IMR-90 (cell line): ENCODE data around the gene ZG16. TPM values are rescaled to one million over a fixed set of nuclear protein-coding genes. Genes with fewer than 3 reads are reported as not detected.
A peak's percentile ranks its signal among the peaks of the same experiment; 100 is the strongest.

Experiments used
- ATAC-seq: fragments of 200-7000 bp; cut with Tn5 transposase; 2 replicates; pipeline ENCODE4 v1.9.1; 2020; ENCODE audit warnings: low read depth, mild to moderate bottlenecking, moderate library complexity
- BruUV-seq: library from RNA; stranded (reverse); fragments of 400-500 nt; replicated peaks from 2 replicates; lab custom pipeline; 2021; lab: Mats Ljungman, UMichigan
- CTCF ChIA-PET: fragments of 300-600 bp; formaldehyde crosslinking; extraction: SDS; loops from one replicate; lab custom pipeline; 2021; ENCODE audit warnings: antibody characterized with exemption; lab: Yijun Ruan, JAX
- POLR2A ChIA-PET: fragments of 300-600 bp; sonication (Branson Sonifier 250); formaldehyde crosslinking; loops from one replicate; lab custom pipeline; 2022; ENCODE audit warnings: antibody characterized with exemption; ENCODE audit not compliant: unreplicated experiment; lab: Charles Lee
- DNase-seq: peaks from one replicate; pipeline ENCODE4 v3.0.0; 2013
- H2AFZ ChIP-seq: replicated peaks from 2 replicates; pipeline ENCODE3; 2013; ENCODE audit warnings: low read length, mild to moderate bottlenecking; ENCODE audit not compliant: poor library complexity
- H2AK5ac ChIP-seq: 2 replicates; pipeline ENCODE4 v1.6.1; 2013; ENCODE audit warnings: low read depth, low read length, inconsistent platforms
- H2AK9ac ChIP-seq: replicated peaks from 2 replicates; pipeline ENCODE3; 2013; ENCODE audit warnings: mild to moderate bottlenecking, low read depth, low read length, moderate library complexity; ENCODE audit not compliant: poor library complexity
- H2BK120ac ChIP-seq: 2 replicates; pipeline ENCODE4 v1.6.1; 2013; ENCODE audit warnings: low read depth, low read length, inconsistent platforms
- H2BK15ac ChIP-seq: 3 replicates; pipeline ENCODE4 v1.6.1; 2013; ENCODE audit warnings: low read depth, low read length, inconsistent platforms
- H2BK20ac ChIP-seq: 2 replicates; pipeline ENCODE4 v1.6.1; 2013; ENCODE audit warnings: low read depth, mild to moderate bottlenecking, inconsistent platforms, low read length, moderate library complexity
- H2BK5ac ChIP-seq: 2 replicates; pipeline ENCODE4 v1.6.1; 2013; ENCODE audit warnings: mild to moderate bottlenecking, low read depth, low read length, inconsistent platforms; ENCODE audit not compliant: poor library complexity, severe bottlenecking
- H3K14ac ChIP-seq: replicated peaks from 2 replicates; pipeline ENCODE4 v1.6.1; 2013; ENCODE audit warnings: low read depth, low read length, inconsistent platforms
- H3K18ac ChIP-seq: 2 replicates; pipeline ENCODE4 v1.6.1; 2013; ENCODE audit warnings: low read depth, low read length, control low read depth
- H3K23ac ChIP-seq: 2 replicates; pipeline ENCODE4 v1.6.1; 2013; ENCODE audit warnings: low read depth, low read length, inconsistent platforms
- H3K27ac ChIP-seq: 2 replicates; pipeline ENCODE4 v1.5.1; 2013; ENCODE audit warnings: mild to moderate bottlenecking, control low read depth, low read length; ENCODE audit not compliant: insufficient read depth
- H3K27me3 ChIP-seq: 2 replicates; pipeline ENCODE4 v1.6.1; 2013; ENCODE audit warnings: low read length; ENCODE audit not compliant: control insufficient read depth, insufficient read depth
- H3K36me3 ChIP-seq: 2 replicates; pipeline ENCODE4 v1.6.1; 2013; ENCODE audit warnings: low read length, mixed read lengths; ENCODE audit not compliant: control insufficient read depth, insufficient read depth
- H3K4ac ChIP-seq: 2 replicates; pipeline ENCODE4 v1.6.1; 2013; ENCODE audit warnings: low read depth, low read length, inconsistent platforms
- H3K4me1 ChIP-seq: 2 replicates; pipeline ENCODE4 v1.6.1; 2013; ENCODE audit warnings: low read length, mixed read lengths; ENCODE audit not compliant: control insufficient read depth, insufficient read depth
- H3K4me2 ChIP-seq: 2 replicates; pipeline ENCODE4 v1.6.1; 2013; ENCODE audit warnings: low read depth, mild to moderate bottlenecking, control low read depth, low read length, moderate library complexity
- H3K4me3 ChIP-seq: 2 replicates; pipeline ENCODE4 v1.5.1; 2013; ENCODE audit warnings: low read depth, mild to moderate bottlenecking, control low read depth, low read length, moderate library complexity; ENCODE audit not compliant: insufficient read depth
- H3K56ac ChIP-seq: 2 replicates; pipeline ENCODE4 v1.6.1; 2013; ENCODE audit warnings: low read length, inconsistent platforms; ENCODE audit not compliant: insufficient read depth; ENCODE audit errors: extremely low read depth
- H3K79me1 ChIP-seq, 2 experiments: 2 replicates each; pipeline ENCODE4 v1.6.1; 2013; ENCODE audit warnings: low read length in 2 of 2, inconsistent platforms in 1 of 2, low read depth in 1 of 2
- H3K9ac ChIP-seq: 2 replicates; pipeline ENCODE4 v1.6.1; 2013; ENCODE audit warnings: low read depth, low read length, control low read depth
- H3K9me1 ChIP-seq: 2 replicates; pipeline ENCODE4 v1.6.1; 2013; ENCODE audit warnings: low read length, inconsistent platforms; ENCODE audit not compliant: insufficient read depth
- H3K9me3 ChIP-seq: 2 replicates; pipeline ENCODE4 v1.6.1; 2013; ENCODE audit warnings: low read length; ENCODE audit not compliant: control insufficient read depth, insufficient read depth
- H4K20me1 ChIP-seq: 2 replicates; pipeline ENCODE4 v1.6.1; 2013; ENCODE audit warnings: low read length, inconsistent platforms; ENCODE audit not compliant: insufficient read depth
- H4K5ac ChIP-seq: 2 replicates; pipeline ENCODE4 v1.6.1; 2013; ENCODE audit warnings: mild to moderate bottlenecking, low read depth, low read length, control low read depth
- H4K8ac ChIP-seq, 2 experiments: 2 replicates each; pipeline ENCODE4 v1.6.1; 2013; ENCODE audit warnings: low read depth in 2 of 2, low read length in 2 of 2, control low read depth in 1 of 2, inconsistent platforms in 1 of 2
- H4K91ac ChIP-seq: 2 replicates; pipeline ENCODE4 v1.6.1; 2013; ENCODE audit warnings: low read depth, low read length, inconsistent platforms; ENCODE audit not compliant: insufficient read depth
- CHD1 ChIP-seq: IDR thresholded peaks from 2 replicates; pipeline ENCODE4 v1.6.1; 2012; ENCODE audit warnings: low read depth, low read length, improper control_type of control experiment
- CTCF ChIP-seq: conservative IDR thresholded peaks from 2 replicates; pipeline ENCODE4 v1.5.1; 2012; ENCODE audit warnings: mild to moderate bottlenecking, low read depth, low read length, improper control_type of control experiment
- ELK1 ChIP-seq: fragments of 150-350 bp; IDR thresholded peaks from 2 replicates; pipeline ENCODE4 v1.6.1; 2016; ENCODE audit warnings: low read depth, mild to moderate bottlenecking, low read length, moderate library complexity, borderline replicate concordance
- FOS ChIP-seq: fragments of 150-350 bp; IDR thresholded peaks from 2 replicates; pipeline ENCODE4 v1.6.1; 2016; ENCODE audit warnings: low read depth, low read length
- MAZ ChIP-seq: IDR thresholded peaks from 2 replicates; pipeline ENCODE4 v1.6.1; 2012; ENCODE audit warnings: low read depth, mild to moderate bottlenecking, low read length, improper control_type of control experiment, moderate library complexity, borderline replicate concordance
- MXI1 ChIP-seq: IDR thresholded peaks from 2 replicates; pipeline ENCODE4 v1.6.1; 2012; ENCODE audit warnings: low read depth, mild to moderate bottlenecking, low read length, moderate library complexity, borderline replicate concordance
- NFE2L2 ChIP-seq: fragments of 150-350 bp; IDR thresholded peaks from 2 replicates; pipeline ENCODE4 v1.6.1; 2016; ENCODE audit warnings: low read depth, mild to moderate bottlenecking, low read length
- POLR2A ChIP-seq: IDR thresholded peaks from 2 replicates; pipeline ENCODE4 v1.6.1; 2012; ENCODE audit warnings: mild to moderate bottlenecking, low read depth, low read length
- RAD21 ChIP-seq: IDR thresholded peaks from 2 replicates; pipeline ENCODE4 v1.6.1; 2012; ENCODE audit warnings: low read length, improper control_type of control experiment
- RCOR1 ChIP-seq: IDR thresholded peaks from 2 replicates; pipeline ENCODE4 v1.6.1; 2012; ENCODE audit warnings: mild to moderate bottlenecking, low read length, improper control_type of control experiment; ENCODE audit not compliant: insufficient replicate concordance
- RFX5 ChIP-seq: IDR thresholded peaks from 2 replicates; pipeline ENCODE4 v1.8.0; 2012; ENCODE audit warnings: low read depth, mild to moderate bottlenecking, low read length, moderate library complexity
- USF2 ChIP-seq: fragments of 150-350 bp; IDR thresholded peaks from 2 replicates; pipeline ENCODE4 v1.6.1; 2017; ENCODE audit warnings: mild to moderate bottlenecking, antibody characterized with exemption, low read length, low read depth
- WGBS, 2 experiments: methylation state at CpG; one replicate each; pipeline versions ENCODE4 v1.1.5 to v1.1.7; 2013; ENCODE audit warnings: missing lambda C conversion rate in 2 of 2; ENCODE audit not compliant: insufficient read length in 1 of 2; ENCODE audit errors: extremely low coverage in 2 of 2; 5-methylcytosine and 5-hydroxymethylcytosine counted together
- dilution Hi-C: fragments of 300-500 bp; cut with HindIII; formaldehyde crosslinking; loops from one replicate; pipeline ENCODE4 v1.14.3; 2018; ENCODE audit warnings: low sequenced_read_pairs; ENCODE audit not compliant: unreplicated experiment
- in situ Hi-C: fragments of 300-500 bp; cut with MboI; formaldehyde crosslinking; loops from 3 replicates; pipeline ENCODE4 v1.14.3; 2019; ENCODE audit warnings: low sequenced_read_pairs, inconsistent platforms, mixed read lengths
- intact Hi-C: fragments of 100-400 bp; cut with micrococcal nuclease; formaldehyde crosslinking; loops from 2 replicates; pipeline ENCODE4 v1.10.0; 2022
- polyA plus RNA-seq, 3 experiments: library from polyadenylated mRNA; depleted of rRNA; stranded (reverse); fragments of >200 nt; gene quantifications; 2 replicates each; pipeline ENCODE4 v1.2.3, GENCODE V29; 2012; ENCODE audit warnings: low replicate concordance in 1 of 3
- total RNA-seq: library from RNA; depleted of rRNA; stranded (reverse); fragments of >200 nt; gene quantifications from 2 replicates; pipeline ENCODE4 v1.2.3, GENCODE V29; 2012

ZG16 gene
- total and polyA plus RNA-seq, 2 of the 4 experiments (the other 2 are of a cell fraction), result not detected

- peak overlapping the region; percentile 99 for H3K14ac ChIP-seq
- no peaks in the 10 kb centered on the region for H3K9me3 ChIP-seq
- H4K8ac ChIP-seq, result peak overlapping the region; percentile 97 to 99
- POLR2A ChIA-PET, result interaction anchor here (1.1 kb wide), 1 partner anchor 8 kb away, joined by 5 read pairs; no protein-coding TSS in a partner anchor
- H2AFZ ChIP-seq, result peak overlapping the region; percentile 89
- H4K5ac ChIP-seq, result peak overlapping the region; percentile 97
- no peak overlapping the region for H2BK20ac ChIP-seq
- no peak overlapping the region; the same call in 2 of the 3 replicates for H2BK15ac ChIP-seq
- H3K4ac ChIP-seq, result peak overlapping the region; percentile 98
- DNase-seq, result peak; percentile 97
- peak; percentile 69 for ATAC-seq
- peak overlapping the region; percentile 75 for H2BK120ac ChIP-seq
- peak overlapping the region; percentile 97 for H3K9ac ChIP-seq
- BruUV-seq, result no TSS peak
- no peaks in the 10 kb centered on the region for H3K27me3 ChIP-seq
- dilution Hi-C loops (no loop called here), in situ Hi-C loops (no loop called here), intact Hi-C loops (loop anchor here (1.0 kb wide), 1 partner anchor 105 kb away; no protein-coding TSS in a partner anchor)
- H3K56ac ChIP-seq, result peak overlapping the region; percentile 82
- peak overlapping the region; percentile 77; the same call in 1 of the 2 replicates for H3K23ac ChIP-seq
- H2AK5ac ChIP-seq, result peak overlapping the region; percentile 100
- peak overlapping the region; percentile 94 for H3K4me2 ChIP-seq
- peaks cover 24% of the 10 kb centered on the region for H3K36me3 ChIP-seq
- H3K79me1 ChIP-seq, result peaks cover 4 to 35% of the 10 kb centered on the region in 2 experiments; a peak in 3 of 4 replicates
- peaks cover 19% of the 10 kb centered on the region for H4K20me1 ChIP-seq
- peak overlapping the region; percentile 96 for H2BK5ac ChIP-seq
- H2AK9ac ChIP-seq, result peak overlapping the region; percentile 99
- H3K4me3 ChIP-seq, result peak overlapping the region; percentile 79
- H3K4me1 ChIP-seq, result peaks cover 15% of the 10 kb centered on the region
- peak overlapping the region; percentile 96 for H3K27ac ChIP-seq
- WGBS, 2 experiments, result 1% methylated on average over 34 of the region's 103 CpGs; no CpG with 5 or more reads in 1 of the 2 experiments
- peak overlapping the region; percentile 96 for H4K91ac ChIP-seq
- CTCF ChIA-PET, result interaction anchor here (1.3 kb wide), 1 partner anchor 15 kb away, joined by 3 read pairs; the partner anchor contains the start of gene KIF22
- H3K18ac ChIP-seq, result peak overlapping the region; percentile 58
- H3K9me1 ChIP-seq, result 0 out of 2 replicates have a peak, but pooled peaks cover 3% of the 10 kb centered on the region
- no peak for TF ChIP-seq CTCF
- TF ChIP-seq NFE2L2, result no peak
- peak; percentile 46; the same call in 1 of the 2 replicates for TF ChIP-seq USF2
- TF ChIP-seq MAZ, result peak; percentile 99
- peak; percentile 77; the same call in 1 of the 2 replicates for TF ChIP-seq POLR2A
- TF ChIP-seq MXI1, result peak; percentile 58; the same call in 1 of the 2 replicates
- no peak for TF ChIP-seq FOS
- TF ChIP-seq RCOR1, result no peak
- no peak for TF ChIP-seq ELK1
- no peak for TF ChIP-seq RAD21
- TF ChIP-seq RFX5, result no peak
- TF ChIP-seq CHD1, result no peak
Observed at GRCh38 chr16:29805232-29806098, 27.4 kb downstream of the ZG16 start.
